CD14-positive monocyte (primary cell): ENCODE results near the gene COLQ. TPM values are rescaled to one million over a fixed set of nuclear protein-coding genes. Genes with fewer than 3 reads are reported as not detected.

ENCODE experiments used
- DNase-seq, 3 donors: peaks; one replicate each; pipeline ENCODE4 v3.0.0-alpha.2; 2011 to 2022
- H2AFZ ChIP-seq: 2 replicates; pipeline ENCODE4 v1.6.0; 2012; ENCODE audit warnings: mild to moderate bottlenecking, low read depth, low read length, inconsistent platforms; ENCODE audit not compliant: insufficient read depth, poor library complexity, severe bottlenecking
- H3K27ac ChIP-seq, 2 donors: 1 replicate in 1 of 2; 2 replicates in 1 of 2; pipeline ENCODE4 v1.5.1; 2012 to 2013; ENCODE audit warnings: low read length in 2 of 2, control low read depth in 1 of 2, inconsistent platforms in 1 of 2, low read depth in 1 of 2, mild to moderate bottlenecking in 1 of 2
- H3K27me3 ChIP-seq, 2 donors: one replicate each; pipeline versions ENCODE4 v1.6.0 to v1.6.1; 2011 to 2013; ENCODE audit warnings: low read length in 2 of 2; ENCODE audit not compliant: control insufficient read depth in 2 of 2, insufficient read depth in 2 of 2
- H3K36me3 ChIP-seq, 2 donors: replicated peaks in 1 of 2; 1 replicate in 1 of 2; 2 replicates in 1 of 2; pipeline versions ENCODE4 v1.5.1 to v1.6.1; 2012 to 2013; ENCODE audit warnings: low read length in 2 of 2, control low read depth in 1 of 2, inconsistent platforms in 1 of 2, mild to moderate bottlenecking in 1 of 2; ENCODE audit not compliant: insufficient read depth in 2 of 2, control insufficient read depth in 1 of 2
- H3K4me1 ChIP-seq, 2 donors: 1 replicate in 1 of 2; 2 replicates in 1 of 2; pipeline versions ENCODE4 v1.5.1 to v1.6.1; 2012 to 2013; ENCODE audit warnings: low read length in 2 of 2, control low read depth in 1 of 2, inconsistent platforms in 1 of 2, mild to moderate bottlenecking in 1 of 2, moderate library complexity in 1 of 2; ENCODE audit not compliant: insufficient read depth in 2 of 2, control insufficient read depth in 1 of 2
- H3K4me2 ChIP-seq: replicated peaks from 2 replicates; pipeline ENCODE3; 2012; ENCODE audit warnings: low read length, moderate library complexity, mild to moderate bottlenecking; ENCODE audit not compliant: poor library complexity, severe bottlenecking; ENCODE audit errors: extremely low read depth
- H3K4me3 ChIP-seq, 3 experiments: fragments of 200-600 bp in 1 of 3; sonication (generic) in 1 of 3; replicated peaks in 1 of 3; 1 replicate in 2 of 3; 2 replicates in 1 of 3; pipeline ENCODE4 v1.5.1; 2011 to 2013; ENCODE audit warnings: low read length in 3 of 3, mild to moderate bottlenecking in 3 of 3, control low read depth in 2 of 3, low read depth in 2 of 3, inconsistent platforms in 1 of 3, moderate library complexity in 1 of 3
- H3K79me2 ChIP-seq: 2 replicates; pipeline ENCODE4 v1.6.0; 2012; ENCODE audit warnings: mild to moderate bottlenecking, control low read depth, inconsistent platforms, low read length, moderate library complexity; ENCODE audit not compliant: insufficient read depth
- H3K9ac ChIP-seq: 2 replicates; pipeline ENCODE4 v1.6.0; 2017; ENCODE audit warnings: low read length, mild to moderate bottlenecking; ENCODE audit not compliant: insufficient read depth, poor library complexity, severe bottlenecking
- H3K9me3 ChIP-seq, 2 donors: replicated peaks in 1 of 2; 1 replicate in 1 of 2; 2 replicates in 1 of 2; pipeline versions ENCODE4 v1.5.1 to v1.6.1; 2012 to 2013; ENCODE audit warnings: low read length in 2 of 2, control low read depth in 1 of 2; ENCODE audit not compliant: control insufficient read depth in 1 of 2, insufficient read depth in 1 of 2
- H4K20me1 ChIP-seq: 2 replicates; pipeline ENCODE4 v1.6.0; 2012; ENCODE audit warnings: mild to moderate bottlenecking, low read length, control low read depth, moderate library complexity; ENCODE audit not compliant: insufficient read depth
- H3K27ac Mint-ChIP-seq, 7 donors: one replicate each; pipeline ENCODE4 v1.8.0; 2020; ENCODE audit warnings: mild to moderate bottlenecking in 7 of 7, mixed read lengths in 7 of 7, moderate library complexity in 6 of 7, inconsistent platforms in 2 of 7
- H3K27me3 Mint-ChIP-seq, 3 donors: one replicate each; pipeline ENCODE4 v1.8.0; 2021 to 2022; ENCODE audit warnings: low read depth in 3 of 3, mild to moderate bottlenecking in 3 of 3, mixed read lengths in 3 of 3, moderate library complexity in 3 of 3, inconsistent platforms in 1 of 3
- H3K36me3 Mint-ChIP-seq, 2 donors: one replicate each; pipeline ENCODE4 v1.8.0; 2020; ENCODE audit warnings: mixed read lengths in 2 of 2, inconsistent platforms in 1 of 2, mild to moderate bottlenecking in 1 of 2
- H3K4me1 Mint-ChIP-seq: one replicate; pipeline ENCODE4 v1.8.0; 2020; ENCODE audit warnings: mild to moderate bottlenecking, mixed read lengths
- H3K4me3 Mint-ChIP-seq, 2 donors: one replicate each; pipeline ENCODE4 v1.8.0; 2020; ENCODE audit warnings: mild to moderate bottlenecking in 2 of 2, mixed read lengths in 2 of 2, moderate library complexity in 1 of 2
- H3K9me3 Mint-ChIP-seq, 7 donors: one replicate each; pipeline ENCODE4 v1.8.0; 2020 to 2022; ENCODE audit warnings: mixed read lengths in 7 of 7, mild to moderate bottlenecking in 6 of 7, moderate library complexity in 6 of 7, inconsistent platforms in 2 of 7
- CTCF ChIP-seq: fragments of 200-600 bp; IDR thresholded peaks from one replicate; pipeline ENCODE4 v1.8.0; 2022; ENCODE audit warnings: antibody characterized with exemption, mild to moderate bottlenecking
- WGBS: methylation state at CpG from one replicate; pipeline ENCODE4 v1.1.5; 2013; ENCODE audit warnings: missing lambda C conversion rate; ENCODE audit not compliant: insufficient coverage; 5-methylcytosine and 5-hydroxymethylcytosine counted together
- intact Hi-C, 2 donors: fragments of 100-400 bp; cut with micrococcal nuclease; formaldehyde crosslinking; loops; one replicate each; pipeline versions ENCODE4 v1.15.0 to v1.15.1; 2023
- polyA plus RNA-seq, 3 donors: library from polyadenylated mRNA; depleted of rRNA in 1 of 3; unstranded in 2 of 3; stranded (reverse) in 1 of 3; fragments of 300-500 nt in 2 of 3; fragments of >200 nt in 1 of 3; fragmentation: Illumina TruSeq in 2 of 3; gene quantifications; 1 replicate in 2 of 3; 2 replicates in 1 of 3; pipeline ENCODE4 v1.2.3, GENCODE V29; 2012 to 2021

The COLQ gene
- polyA plus RNA-seq, 3 donors: 0.23 to 1.9 (median 0.73) TPM

GRCh38 chr3:15409774-15410173 is 111.7 kb downstream of the COLQ start:
- Histone ChIP-seq H3K9ac (peak overlapping the region; percentile 62), H2AFZ (no peak overlapping the region), H3K36me3 (peaks cover 27 to 41% of the 10 kb centered on the region in 2 donors), H3K4me2 (no peak overlapping the region), H3K27ac (peak overlapping the region; percentile 86 to 93), H3K4me3 (no peak overlapping the region), H3K4me1 (peaks cover 20 to 21% of the 10 kb centered on the region in 2 donors), H4K20me1 (no peaks in the 10 kb centered on the region), H3K9me3 (no peaks in the 10 kb centered on the region), H3K27me3 (no peaks in the 10 kb centered on the region), H3K79me2 (no peaks in the 10 kb centered on the region)
- Mint-ChIP-seq H3K9me3 (peaks cover 0 to 2% (median 0%) of the 10 kb centered on the region in 7 donors), H3K27ac (peak overlapping the region; percentile 92 to 99 (median 96)), H3K36me3 (peaks cover 37 to 45% of the 10 kb centered on the region in 2 donors), H3K4me1 (peaks cover 22% of the 10 kb centered on the region), H3K4me3 (no peak overlapping the region), H3K27me3 (no peaks in the 10 kb centered on the region)
- no peak for TF ChIP-seq CTCF
- intact Hi-C loops: no loop called here
- no CpG with 5 or more reads among the region's 2 CpGs for WGBS
- no peak for DNase-seq

- H3K4me3 ChIP-seq: peak overlapping the region in 1 of 3 experiments; percentile 47
- H2AFZ ChIP-seq: no peak overlapping the region
- peaks cover 23 to 36% of the 10 kb centered on the region in 2 donors for H3K36me3 ChIP-seq
- DNase-seq: peak; percentile 90 to 95 (median 90)
- intact Hi-C loops: no loop called here
- Mint-ChIP-seq H3K9me3 (peaks cover 0 to 2% (median 0%) of the 10 kb centered on the region in 7 donors), H3K36me3 (peaks cover 32 to 40% of the 10 kb centered on the region in 2 donors), H3K4me3 (peak overlapping the region in 1 of 2 donors; percentile 71), H3K27me3 (no peaks in the 10 kb centered on the region), H3K27ac (peak overlapping the region; percentile 92 to 99 (median 96)), H3K4me1 (peaks cover 26% of the 10 kb centered on the region)
- H3K9ac ChIP-seq: peak overlapping the region; percentile 62
- no peaks in the 10 kb centered on the region for H3K79me2 ChIP-seq
- peak overlapping the region; percentile 63 for H3K4me2 ChIP-seq
- H3K9me3 ChIP-seq: no peaks in the 10 kb centered on the region
- TF ChIP-seq CTCF: no peak
- H4K20me1 ChIP-seq: no peaks in the 10 kb centered on the region
- peak overlapping the region; percentile 86 to 93 for H3K27ac ChIP-seq
- no peaks in the 10 kb centered on the region for H3K27me3 ChIP-seq
- H3K4me1 ChIP-seq: peaks cover 25 to 27% of the 10 kb centered on the region in 2 donors
- WGBS: 0% methylated on average over 1 of the region's 3 CpGs
These were observed 112.3 kb downstream of the COLQ start for GRCh38 chr3:15409239-15409638.
